COR-L47 (cell line): ENCODE results near the gene MROH7.
A peak's percentile ranks its signal among the peaks of the same experiment; 100 is the strongest.

Experiments
- DNase-seq: peaks from one replicate; lab custom pipeline; 2025; lab: John Stamatoyannopoulos, UW

The MROH7 gene

DNA sequence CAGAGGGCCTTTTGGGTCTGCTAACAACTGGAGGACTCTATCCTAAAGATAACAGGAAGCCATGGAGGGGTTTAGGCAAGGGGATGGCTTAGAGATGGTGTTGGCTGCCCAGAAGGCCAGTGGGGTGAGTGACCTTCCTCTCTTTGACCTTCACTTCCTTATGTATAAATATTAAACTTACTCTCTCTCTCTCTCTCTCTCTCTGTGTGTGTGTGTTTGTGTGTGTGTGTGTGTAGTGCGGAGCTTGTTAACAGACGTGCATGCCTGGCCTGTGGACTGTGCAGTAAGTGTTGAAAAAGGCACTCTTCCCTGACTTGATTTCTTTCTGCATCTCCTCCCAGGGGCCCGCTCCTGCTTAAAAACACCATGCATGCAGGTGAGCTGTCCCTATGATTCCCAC lies 10.0 kb downstream of the MROH7 start:
- no peak for DNase-seq

DNA sequence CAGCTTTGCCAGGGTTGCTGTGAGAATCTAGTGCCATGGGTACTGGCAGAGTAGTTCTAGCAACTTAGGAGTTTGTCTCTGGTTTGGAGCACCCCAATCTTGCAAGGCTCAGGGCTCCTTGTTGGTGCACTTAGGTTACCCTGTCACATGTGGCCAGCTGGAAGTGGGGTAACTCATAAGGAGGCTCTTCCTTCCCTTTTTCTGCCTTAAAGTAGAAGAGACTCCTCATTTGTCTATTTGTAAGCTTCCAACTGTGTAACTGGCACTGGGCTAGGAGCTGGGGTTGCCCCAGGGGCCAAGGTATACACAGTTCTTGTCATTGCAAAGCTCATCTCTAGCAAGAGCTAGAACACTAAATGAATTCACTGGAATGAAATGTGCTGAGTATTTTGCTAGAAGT lies 10.6 kb downstream of the MROH7 start:
- DNase-seq, result no peak

DNA sequence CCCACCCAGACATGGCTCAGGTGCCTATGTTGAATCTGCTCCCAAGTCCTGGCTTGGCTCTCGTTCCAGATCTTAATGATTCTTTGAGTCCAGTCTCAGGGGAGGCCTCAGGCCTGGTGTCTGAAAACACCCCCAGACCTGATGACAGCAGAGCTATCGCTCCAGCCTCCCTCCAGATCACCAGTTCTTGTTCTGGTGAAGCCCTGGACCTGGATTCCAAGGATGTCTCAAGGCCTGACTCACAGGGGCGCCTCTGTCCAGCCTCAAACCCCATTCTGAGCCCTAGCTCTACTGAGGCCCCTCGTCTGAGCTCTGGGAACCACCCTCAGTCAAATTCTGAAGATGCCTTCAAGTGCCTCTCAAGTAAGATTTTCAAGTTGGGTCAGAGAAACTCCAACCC lies 11.4 kb downstream of the MROH7 start:
- no peak for DNase-seq

DNA sequence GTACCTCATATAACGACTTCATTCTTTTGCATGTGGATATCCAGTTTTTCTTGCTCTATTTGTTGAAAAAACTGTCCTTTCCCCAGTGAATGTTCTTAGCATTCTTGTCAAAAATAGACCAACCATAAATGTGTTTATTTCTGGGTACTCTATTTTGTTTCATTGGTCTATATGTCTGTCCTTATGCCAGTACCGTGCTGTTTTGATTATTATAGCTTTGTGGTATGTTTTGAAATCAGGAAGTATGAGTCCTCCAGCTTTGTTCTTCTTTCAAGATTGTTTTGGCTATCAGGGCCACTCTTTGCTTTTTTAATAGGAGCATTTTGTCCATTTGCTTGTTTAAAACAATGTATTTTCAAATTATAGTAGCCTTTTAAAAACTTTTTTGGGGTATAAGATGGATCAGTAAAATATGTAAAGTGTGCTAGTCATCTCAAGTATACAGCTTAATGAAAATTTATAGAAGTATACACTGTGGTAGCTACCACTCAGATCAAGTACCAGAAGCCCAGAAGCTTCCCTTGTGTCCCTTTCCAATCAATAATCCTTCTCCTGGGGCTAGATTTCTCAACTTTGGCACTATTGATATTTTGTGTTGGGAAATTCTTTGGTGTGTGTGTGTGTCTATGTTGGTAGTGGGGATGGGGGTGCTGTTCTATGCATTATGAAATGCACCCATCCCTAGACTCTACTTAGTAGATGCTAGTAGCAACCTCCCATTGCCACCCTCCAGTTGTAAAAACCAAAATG lies 16.8 kb downstream of the MROH7 start:
- DNase-seq, result no peak

- DNase-seq, result no peak
Measured at GRCh38 chr1:54663725-54664124, 22.1 kb downstream of the MROH7 start.

DNA sequence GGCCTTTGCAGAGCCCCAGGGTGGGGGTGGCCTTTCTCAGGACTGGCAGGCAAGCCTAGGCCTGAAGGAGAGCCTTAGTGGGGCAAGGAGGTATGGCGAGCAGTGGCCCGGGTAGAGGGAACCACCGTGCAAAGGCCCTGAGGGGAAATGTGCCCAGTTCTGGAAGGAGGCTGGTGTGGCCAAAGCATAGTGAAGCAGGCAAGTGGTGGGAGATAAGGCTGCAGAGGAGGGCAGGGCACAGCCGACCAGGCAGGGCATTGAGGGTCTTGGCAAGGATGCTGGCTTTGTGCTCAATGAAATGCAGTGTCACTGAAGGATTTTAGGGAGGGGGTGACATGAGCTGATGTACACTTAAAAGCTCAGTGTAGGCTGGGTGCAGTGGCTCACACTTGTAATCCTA lies 22.8 kb downstream of the MROH7 start:
- DNase-seq, result no peak

DNA sequence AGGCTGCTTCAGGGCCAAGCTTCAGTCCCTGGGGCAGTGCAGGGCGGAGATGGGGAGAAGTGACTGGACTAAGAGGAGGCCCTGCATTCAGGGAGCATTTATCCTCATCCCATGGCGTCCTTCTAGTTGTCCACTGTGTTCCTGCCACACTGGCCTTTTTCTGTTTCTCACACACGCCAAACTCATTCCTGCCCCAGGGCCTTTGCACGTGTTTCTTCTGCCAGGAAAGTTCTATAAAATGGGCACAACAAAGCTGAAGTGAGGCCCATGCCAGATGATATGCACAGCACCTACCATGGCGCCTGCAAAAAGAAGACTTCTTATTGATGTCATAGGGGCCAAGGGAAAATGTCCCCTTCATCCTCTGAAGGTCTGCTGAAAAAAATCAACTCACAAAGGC lies 24.3 kb downstream of the MROH7 start:
- no peak for DNase-seq

- DNase-seq, result no peak
Measured at GRCh38 chr1:54666333-54666732, 24.7 kb downstream of the MROH7 start.

DNA sequence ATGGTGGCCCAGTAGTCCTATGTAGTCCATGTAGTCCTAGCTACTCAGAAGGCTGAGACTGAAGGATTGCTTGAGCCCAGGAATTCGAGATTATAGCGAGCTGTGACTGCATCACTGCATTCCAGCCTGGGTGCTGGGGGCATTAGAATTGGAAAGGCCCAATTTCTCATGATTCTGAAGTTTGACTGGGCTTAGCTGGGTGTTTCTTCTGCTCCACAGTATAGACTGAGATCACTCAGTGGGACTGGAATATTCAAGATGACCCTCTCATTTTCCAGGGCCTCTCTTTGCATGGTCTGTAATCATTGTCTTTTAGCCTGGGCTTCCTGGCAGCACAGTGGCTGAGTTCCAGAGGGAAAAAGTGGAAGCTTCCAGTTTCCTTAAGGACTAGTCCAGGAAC lies 26.2 kb downstream of the MROH7 start:
- no peak for DNase-seq

DNA sequence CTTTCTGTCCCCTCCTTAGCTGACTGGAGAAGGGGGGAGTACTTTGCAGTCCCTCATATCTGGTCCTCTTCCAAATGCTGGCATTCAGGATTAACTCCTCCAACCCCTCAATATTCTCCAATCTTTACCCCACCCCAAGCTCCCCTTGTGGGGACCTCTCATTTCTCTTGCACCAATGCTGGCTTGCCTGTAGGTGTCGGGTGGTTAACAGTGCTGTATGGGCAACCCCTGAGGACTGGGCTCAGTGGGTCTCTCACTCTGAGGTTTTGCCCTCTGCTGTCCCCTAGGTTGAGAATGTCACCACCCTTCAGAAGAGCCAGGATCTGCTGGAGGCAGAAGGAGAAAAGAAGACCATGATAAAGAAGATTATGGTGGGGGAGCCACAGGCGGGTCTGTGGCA lies 27.0 kb downstream of the MROH7 start:
- no peak for DNase-seq

DNA sequence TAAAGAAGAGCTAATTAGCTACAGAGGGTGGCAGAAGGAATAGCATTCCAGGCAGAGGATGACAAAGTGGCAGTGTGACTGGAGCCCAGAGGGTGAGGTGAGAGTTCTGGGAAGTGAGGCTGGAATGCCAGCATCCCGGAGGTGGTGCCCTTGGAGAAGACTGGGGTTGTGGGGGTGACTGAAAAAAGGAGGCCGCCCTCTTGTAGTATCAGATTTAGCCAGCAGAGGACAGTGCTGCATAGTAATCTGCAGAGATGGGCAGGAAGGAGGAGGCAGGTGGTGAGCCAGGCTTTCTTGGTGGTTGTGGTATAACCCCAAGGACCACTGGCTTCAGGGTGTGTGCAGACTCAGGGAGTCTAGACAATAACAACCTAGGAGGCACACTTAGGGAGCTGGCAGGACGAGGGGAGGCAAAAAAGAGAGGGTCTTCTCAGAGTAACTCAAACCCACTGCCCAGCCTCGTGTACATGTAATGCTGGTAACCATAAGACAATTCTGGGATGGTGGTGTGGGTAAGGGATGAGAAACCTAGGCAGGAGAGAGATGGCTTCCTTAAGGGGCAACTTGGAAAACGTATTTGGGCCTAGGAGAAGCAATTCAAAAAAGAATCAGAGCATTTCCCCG lies 30.5 kb downstream of the MROH7 start:
- peak; percentile 42 for DNase-seq

GRCh38 chr1:54678776-54679643 lies 37.4 kb downstream of the MROH7 start:
- DNase-seq, result no peak

DNA sequence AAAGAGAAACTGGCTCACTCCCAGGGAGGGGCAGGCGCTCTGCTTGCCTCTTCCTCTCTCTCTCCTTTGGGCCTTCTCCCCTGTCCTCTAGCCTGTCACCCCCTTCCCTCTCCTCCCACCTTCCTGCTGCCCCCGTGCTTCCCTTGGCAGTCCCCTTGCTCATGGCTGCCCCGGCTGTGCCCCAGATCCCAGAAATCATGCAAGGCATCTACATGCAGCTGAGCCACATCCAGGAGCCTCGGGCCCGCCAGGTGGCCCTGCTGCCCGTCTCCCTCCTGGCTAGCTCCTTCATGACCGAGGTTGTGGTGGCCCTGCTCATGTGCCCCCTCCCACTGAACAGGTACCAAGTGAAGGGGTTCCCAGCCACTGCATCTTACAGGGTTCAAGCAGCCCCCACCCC lies 38.1 kb downstream of the MROH7 start:
- no peak for DNase-seq

- DNase-seq, result no peak
Measured at GRCh38 chr1:54680387-54680786, 38.8 kb downstream of the MROH7 start.

- DNase-seq, result peak; percentile 69
Measured at GRCh38 chr1:54681358-54681757, 39.8 kb downstream of the MROH7 start.

GRCh38 chr1:54683453-54683852 lies 41.9 kb downstream of the MROH7 start:
- DNase-seq, result no peak

GRCh38 chr1:54685335-54685905 lies 43.8 kb downstream of the MROH7 start:
- DNase-seq, result no peak

DNA sequence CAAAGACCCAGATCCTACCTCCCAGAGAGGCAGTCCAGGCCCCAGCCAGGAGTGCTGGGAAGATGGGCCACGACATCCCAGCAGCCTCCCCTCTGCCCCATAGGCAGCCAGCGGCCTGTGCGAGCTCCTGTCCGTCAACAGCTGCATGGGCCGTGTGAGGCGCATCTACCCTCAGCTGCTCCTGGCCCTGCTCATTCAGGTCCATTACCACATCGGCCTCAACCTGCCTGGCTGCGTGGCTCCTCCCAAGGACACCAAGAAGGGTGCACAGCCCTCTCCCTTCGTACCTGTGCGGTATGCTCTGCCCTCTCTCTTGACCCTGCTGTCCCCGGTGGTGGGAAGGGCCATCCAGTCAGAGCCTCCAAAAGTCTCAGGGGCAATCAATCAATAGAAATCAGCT lies 44.6 kb downstream of the MROH7 start:
- no peak for DNase-seq

DNA sequence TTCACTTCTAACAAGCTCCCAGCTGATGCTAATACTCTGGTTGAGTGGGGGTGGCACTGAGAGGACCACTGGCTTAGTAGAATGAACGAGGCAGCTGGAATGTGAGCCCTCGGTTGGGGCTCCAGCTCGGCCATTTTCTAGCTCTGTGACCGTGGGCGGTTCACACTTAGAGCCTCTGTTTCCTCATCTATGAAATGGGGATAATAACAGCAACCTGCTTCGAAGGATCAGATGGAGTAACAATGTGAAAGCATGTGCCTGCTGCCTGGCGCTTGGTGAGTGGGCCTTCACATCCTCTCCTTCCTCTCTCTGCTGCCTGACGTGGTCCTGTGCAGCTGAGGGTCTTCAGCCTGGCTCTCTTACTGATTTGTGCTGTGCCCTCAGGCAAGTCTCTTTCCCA lies 53.2 kb downstream of the MROH7 start:
- no peak for DNase-seq

GRCh38 chr1:54695221-54695620 lies 53.6 kb downstream of the MROH7 start:
- no peak for DNase-seq

DNA sequence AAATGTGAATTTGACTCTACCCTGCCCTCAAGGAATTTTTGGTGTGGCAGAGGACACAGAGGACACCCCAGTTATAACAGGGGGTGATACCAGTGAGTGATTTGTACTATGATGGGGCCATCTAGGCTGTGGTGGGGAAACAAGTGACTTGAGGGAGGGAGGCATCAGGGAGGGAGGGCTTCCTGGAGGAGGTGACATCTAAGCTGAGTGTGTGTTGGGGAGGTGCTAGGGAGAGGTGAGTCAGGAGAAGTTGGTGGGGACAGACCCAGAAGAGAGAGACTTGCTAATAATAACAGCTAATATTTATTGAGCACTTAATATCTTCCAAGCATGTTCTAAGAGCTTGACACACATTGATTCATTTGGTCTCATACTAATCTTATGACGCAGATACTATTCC lies 54.2 kb downstream of the MROH7 start:
- no peak for DNase-seq

GRCh38 chr1:54696262-54696661 lies 54.7 kb downstream of the MROH7 start:
- no peak for DNase-seq

- DNase-seq, result no peak
Measured at GRCh38 chr1:54697896-54698295, 56.3 kb downstream of the MROH7 start.
